Left ventricle myocardium inferior (tissue), 1 donor: Measurements from ENCODE around the gene ARHGAP42. TPM values are rescaled to one million over a fixed set of nuclear protein-coding genes. Genes with fewer than 3 reads are reported as not detected.

ENCODE experiments used
- DNase-seq: peaks from one replicate; pipeline ENCODE4 v3.0.0-alpha.2; 2020
- H3K27ac ChIP-seq: fragments of 200-600 bp; replicated peaks from 2 replicates; pipeline ENCODE4 v1.8.0; 2021
- H3K27me3 ChIP-seq: fragments of 200-600 bp; 2 replicates; pipeline ENCODE4 v1.8.0; 2021; ENCODE audit warnings: low read depth
- H3K36me3 ChIP-seq: fragments of 200-600 bp; 2 replicates; pipeline ENCODE4 v1.8.0; 2021
- H3K4me1 ChIP-seq: fragments of 200-600 bp; 2 replicates; pipeline ENCODE4 v1.8.0; 2021
- H3K4me3 ChIP-seq: fragments of 200-600 bp; 2 replicates; pipeline ENCODE4 v1.8.0; 2021; ENCODE audit warnings: mild to moderate bottlenecking, moderate library complexity
- H3K9me3 ChIP-seq: fragments of 200-600 bp; replicated peaks from 2 replicates; pipeline ENCODE4 v1.8.0; 2021
- intact Hi-C: fragments of 100-400 bp; cut with micrococcal nuclease; formaldehyde crosslinking; loops from one replicate; pipeline ENCODE4 v1.11.0; 2022
- total RNA-seq: library from RNA; stranded (reverse); fragmentation: NEBNext Ultra II Directional; extraction: Animal tissue kit (Norgen Biotek cat#: 25700); gene quantifications from one replicate; pipeline ENCODE4 v1.2.1, GENCODE V29; 2021
- TF ChIP-seq, protein P1 (sequence below): fragments of 200-600 bp; IDR thresholded peaks from 2 replicates; pipeline ENCODE4 v1.8.0; 2021; ENCODE audit warnings: antibody characterized with exemption, mild to moderate bottlenecking, borderline replicate concordance
- donor health status: DM: no; HTN: yes; CAD: no; lungs with severe emphysema.

ARHGAP42 gene
- total RNA-seq, 1 donor from 2014 or later = 11.1 TPM

DNA sequence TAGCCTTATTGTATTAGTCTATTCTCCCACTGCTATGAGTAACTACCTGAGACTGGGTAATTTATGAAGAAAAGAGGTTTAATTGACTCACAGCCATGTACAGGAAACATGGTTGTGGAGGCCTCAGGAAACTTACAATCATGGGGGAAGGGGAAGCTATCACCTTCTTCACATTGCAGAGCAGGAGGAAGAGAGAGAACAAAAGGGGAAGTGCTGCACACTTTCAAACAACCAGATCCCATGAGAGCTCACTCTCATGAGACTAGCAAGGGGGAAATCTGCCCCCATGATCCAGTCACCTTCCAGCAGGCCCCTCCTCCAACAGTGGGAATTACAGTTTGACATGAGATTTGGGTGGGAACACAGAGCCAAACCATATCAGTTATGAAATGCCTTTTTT is 179.4 kb downstream of the ARHGAP42 start:
- Histone ChIP-seq H3K9me3 (no peaks in the 10 kb centered on the region), H3K36me3 (no peaks in the 10 kb centered on the region), H3K27me3 (no peaks in the 10 kb centered on the region), H3K4me3 (no peak overlapping the region), H3K4me1 (peaks cover 8% of the 10 kb centered on the region), H3K27ac (no peak overlapping the region)
- no peak for DNase-seq
- intact Hi-C loops = no loop called here
- TF ChIP-seq, protein P1, sequence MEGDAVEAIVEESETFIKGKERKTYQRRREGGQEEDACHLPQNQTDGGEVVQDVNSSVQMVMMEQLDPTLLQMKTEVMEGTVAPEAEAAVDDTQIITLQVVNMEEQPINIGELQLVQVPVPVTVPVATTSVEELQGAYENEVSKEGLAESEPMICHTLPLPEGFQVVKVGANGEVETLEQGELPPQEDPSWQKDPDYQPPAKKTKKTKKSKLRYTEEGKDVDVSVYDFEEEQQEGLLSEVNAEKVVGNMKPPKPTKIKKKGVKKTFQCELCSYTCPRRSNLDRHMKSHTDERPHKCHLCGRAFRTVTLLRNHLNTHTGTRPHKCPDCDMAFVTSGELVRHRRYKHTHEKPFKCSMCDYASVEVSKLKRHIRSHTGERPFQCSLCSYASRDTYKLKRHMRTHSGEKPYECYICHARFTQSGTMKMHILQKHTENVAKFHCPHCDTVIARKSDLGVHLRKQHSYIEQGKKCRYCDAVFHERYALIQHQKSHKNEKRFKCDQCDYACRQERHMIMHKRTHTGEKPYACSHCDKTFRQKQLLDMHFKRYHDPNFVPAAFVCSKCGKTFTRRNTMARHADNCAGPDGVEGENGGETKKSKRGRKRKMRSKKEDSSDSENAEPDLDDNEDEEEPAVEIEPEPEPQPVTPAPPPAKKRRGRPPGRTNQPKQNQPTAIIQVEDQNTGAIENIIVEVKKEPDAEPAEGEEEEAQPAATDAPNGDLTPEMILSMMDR = no peak

DNA sequence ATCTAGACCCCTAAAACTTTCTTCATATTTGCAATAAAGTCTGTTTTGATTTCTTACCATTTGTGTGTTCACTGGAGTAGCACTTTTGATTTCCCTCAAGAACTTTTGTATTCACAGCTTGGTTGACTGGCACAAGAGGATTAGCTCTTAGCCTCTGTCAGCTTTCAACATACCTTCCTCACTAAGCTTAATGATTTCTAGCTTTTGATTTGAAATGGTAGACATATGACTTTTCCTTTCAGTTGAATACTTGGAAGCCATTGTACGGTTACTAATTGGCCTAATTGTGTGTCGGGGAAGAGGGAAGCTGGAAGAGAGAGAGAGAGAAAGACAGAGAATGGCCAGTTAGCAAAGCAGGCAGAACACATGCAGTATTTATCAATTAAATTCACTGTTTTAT is 180.5 kb downstream of the ARHGAP42 start:
- intact Hi-C loops = no loop called here
- no peak for DNase-seq
- TF ChIP-seq, protein P1 = no peak
- H3K4me3 ChIP-seq = no peak overlapping the region
- peaks cover 8% of the 10 kb centered on the region for H3K4me1 ChIP-seq
- H3K27me3 ChIP-seq = no peaks in the 10 kb centered on the region
- no peaks in the 10 kb centered on the region for H3K36me3 ChIP-seq
- no peaks in the 10 kb centered on the region for H3K9me3 ChIP-seq
- H3K27ac ChIP-seq = no peak overlapping the region

DNA sequence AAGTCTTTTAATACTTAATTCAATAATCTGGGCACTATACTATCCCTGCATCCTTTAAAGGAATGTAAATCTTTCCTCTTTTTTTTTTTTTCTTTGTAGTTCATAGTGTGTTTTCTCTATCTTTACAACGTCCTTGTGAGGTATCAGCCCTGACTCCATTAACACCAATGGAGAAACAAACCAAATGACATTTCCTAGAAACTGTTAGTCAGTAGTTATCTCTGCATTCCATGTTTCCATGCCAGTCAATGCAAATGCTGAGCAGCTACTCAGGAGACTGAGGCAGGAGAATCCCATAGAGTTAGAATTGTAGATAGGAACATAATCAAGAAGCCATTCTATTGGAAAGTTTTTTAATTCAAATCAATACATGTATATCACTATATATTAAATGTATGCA is 182.2 kb downstream of the ARHGAP42 start:
- Histone ChIP-seq H3K4me1 (no peaks in the 10 kb centered on the region), H3K27me3 (no peaks in the 10 kb centered on the region), H3K36me3 (no peaks in the 10 kb centered on the region), H3K9me3 (no peaks in the 10 kb centered on the region), H3K4me3 (no peak overlapping the region), H3K27ac (no peak overlapping the region)
- TF ChIP-seq, protein P1 = no peak
- intact Hi-C loops = no loop called here
- DNase-seq = no peak

DNA sequence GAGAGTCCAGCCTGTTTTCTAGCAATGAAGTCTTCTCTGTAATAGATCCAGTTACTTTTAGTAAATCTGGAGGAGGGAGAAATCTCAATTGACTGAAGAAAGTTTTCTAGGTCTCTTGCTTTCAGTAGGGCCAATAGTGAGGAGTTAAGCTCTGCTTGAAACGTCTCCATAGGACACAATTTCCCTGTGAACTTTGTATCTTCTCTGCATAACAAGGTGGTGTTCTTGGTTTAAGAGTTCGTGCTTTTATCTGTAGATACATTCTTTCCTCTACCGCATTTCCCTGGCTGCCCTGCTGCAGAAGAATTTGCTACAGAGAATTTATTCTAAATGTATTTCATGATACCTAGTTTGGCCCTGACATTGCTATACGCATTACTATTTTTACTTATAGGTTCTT is 183.1 kb downstream of the ARHGAP42 start:
- Histone ChIP-seq H3K4me3 (no peak overlapping the region), H3K9me3 (no peaks in the 10 kb centered on the region), H3K36me3 (no peaks in the 10 kb centered on the region), H3K4me1 (no peaks in the 10 kb centered on the region), H3K27me3 (no peaks in the 10 kb centered on the region), H3K27ac (no peak overlapping the region)
- DNase-seq = no peak
- intact Hi-C loops = no loop called here
- TF ChIP-seq, protein P1 = no peak

DNA sequence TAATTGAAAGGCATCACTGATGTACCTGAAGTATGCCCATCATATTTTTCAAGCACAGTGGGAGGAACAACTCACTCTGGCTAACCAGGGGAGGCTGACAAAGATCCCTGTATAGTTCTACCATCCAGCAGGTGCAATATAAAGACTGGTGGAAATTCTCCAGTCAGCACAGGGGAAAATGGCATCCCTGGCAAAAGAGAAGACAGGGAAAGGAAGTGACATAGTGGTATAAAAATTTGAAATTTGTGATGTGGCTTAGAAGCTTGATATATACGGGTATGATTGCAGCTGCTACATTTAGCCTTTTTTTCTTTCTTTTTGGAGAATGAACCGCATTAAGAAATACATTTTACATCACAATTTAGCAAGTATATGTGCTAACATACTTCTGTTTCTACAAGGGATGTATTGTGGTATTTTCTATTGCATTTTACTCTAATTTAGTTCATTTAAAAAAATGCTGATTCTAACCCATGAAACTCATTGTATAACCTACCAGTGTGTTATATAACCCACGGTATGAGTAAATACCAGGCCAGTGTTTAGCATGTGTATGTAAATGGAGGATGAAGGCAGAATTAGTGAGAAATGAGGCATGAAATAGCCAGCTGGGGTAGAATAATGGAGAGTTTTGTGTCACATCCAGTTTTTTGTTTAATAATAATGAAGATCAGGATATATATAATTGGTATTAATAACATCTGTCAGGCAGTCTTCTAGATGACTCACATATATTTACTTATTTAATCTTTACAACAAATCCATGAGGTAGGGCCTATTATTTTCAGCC is 186.1 kb downstream of the ARHGAP42 start:
- intact Hi-C loops = no loop called here
- H3K9me3 ChIP-seq = no peaks in the 10 kb centered on the region
- no peak overlapping the region for H3K27ac ChIP-seq
- H3K36me3 ChIP-seq = no peaks in the 10 kb centered on the region
- peaks cover 7% of the 10 kb centered on the region for H3K4me1 ChIP-seq
- H3K4me3 ChIP-seq = no peak overlapping the region
- H3K27me3 ChIP-seq = no peaks in the 10 kb centered on the region
- TF ChIP-seq, protein P1 = no peak
- no peak for DNase-seq
